IPS DF 4.7 (cell line): Measurements from ENCODE around the gene SPATC1L.
A peak's percentile ranks its signal among the peaks of the same experiment; 100 is the strongest.
"Not testable (repeated sequence)": the region's sequence is repeated elsewhere in the genome, so short reads cannot be mapped to it uniquely, and the experiment has no call there.

Source experiments
- DNase-seq: peaks from one replicate; pipeline ENCODE4 v3.0.0-alpha.2; 2013; ENCODE audit warnings: low spot score; ENCODE audit errors: extremely low read depth

SPATC1L gene

DNA sequence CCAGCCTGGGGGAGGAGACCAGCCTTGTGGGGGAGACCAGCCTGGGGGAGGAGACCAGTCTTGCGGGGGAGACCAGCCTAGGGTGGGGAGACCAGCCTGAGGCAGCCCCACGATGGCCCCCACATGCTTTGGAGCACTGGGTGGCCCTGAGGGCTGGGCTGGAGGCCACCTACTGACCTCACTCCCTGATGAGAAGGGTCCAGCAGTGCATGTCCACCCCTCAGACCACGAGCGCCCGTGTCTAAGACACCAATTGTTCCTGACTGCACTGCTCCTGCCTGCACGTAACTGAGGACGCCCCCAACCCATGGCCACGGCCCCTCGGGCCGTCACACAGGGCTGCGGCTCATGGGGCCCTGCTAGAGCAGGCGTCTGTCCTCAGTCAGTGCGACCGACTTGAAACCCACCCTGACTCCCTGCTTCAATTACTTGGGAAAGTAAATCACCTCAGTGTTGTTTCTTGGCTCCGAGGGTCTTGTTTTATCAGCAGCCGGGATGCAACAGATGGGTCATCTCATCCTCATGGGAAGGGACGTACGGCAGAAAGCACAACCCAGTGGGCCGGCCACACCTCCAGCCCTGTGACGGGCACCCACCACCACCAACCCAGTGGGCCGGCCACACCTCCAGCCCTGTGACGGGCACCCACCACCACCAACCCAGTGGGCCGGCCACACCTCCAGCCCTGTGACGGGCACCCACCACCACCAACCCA is at the start of gene SPATC1L:
Gene SPATC1L (minus strand): TSS at position 550 of the 715 bp plus-strand sequence. CDS start 1,643 bp downstream, outside the sequence.
- DNase-seq = peak; percentile 22

DNA sequence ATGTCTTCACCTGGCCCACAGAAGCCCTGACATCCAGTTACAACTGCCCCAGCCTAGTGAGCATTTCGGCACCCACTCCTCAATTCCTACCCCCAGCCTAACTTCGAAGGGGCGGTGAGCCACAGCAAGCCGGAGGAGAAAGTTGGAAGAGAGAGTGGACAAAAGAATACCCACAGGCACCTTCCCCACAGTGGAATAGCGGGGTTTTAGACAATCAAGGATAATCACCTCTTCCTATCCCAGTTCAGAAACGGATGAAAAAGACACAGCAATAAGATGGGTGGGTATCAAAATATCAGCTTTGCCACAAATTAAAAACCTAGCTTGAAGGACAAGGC is 45.6 kb upstream of the SPATC1L start:
- no peak for DNase-seq

DNA sequence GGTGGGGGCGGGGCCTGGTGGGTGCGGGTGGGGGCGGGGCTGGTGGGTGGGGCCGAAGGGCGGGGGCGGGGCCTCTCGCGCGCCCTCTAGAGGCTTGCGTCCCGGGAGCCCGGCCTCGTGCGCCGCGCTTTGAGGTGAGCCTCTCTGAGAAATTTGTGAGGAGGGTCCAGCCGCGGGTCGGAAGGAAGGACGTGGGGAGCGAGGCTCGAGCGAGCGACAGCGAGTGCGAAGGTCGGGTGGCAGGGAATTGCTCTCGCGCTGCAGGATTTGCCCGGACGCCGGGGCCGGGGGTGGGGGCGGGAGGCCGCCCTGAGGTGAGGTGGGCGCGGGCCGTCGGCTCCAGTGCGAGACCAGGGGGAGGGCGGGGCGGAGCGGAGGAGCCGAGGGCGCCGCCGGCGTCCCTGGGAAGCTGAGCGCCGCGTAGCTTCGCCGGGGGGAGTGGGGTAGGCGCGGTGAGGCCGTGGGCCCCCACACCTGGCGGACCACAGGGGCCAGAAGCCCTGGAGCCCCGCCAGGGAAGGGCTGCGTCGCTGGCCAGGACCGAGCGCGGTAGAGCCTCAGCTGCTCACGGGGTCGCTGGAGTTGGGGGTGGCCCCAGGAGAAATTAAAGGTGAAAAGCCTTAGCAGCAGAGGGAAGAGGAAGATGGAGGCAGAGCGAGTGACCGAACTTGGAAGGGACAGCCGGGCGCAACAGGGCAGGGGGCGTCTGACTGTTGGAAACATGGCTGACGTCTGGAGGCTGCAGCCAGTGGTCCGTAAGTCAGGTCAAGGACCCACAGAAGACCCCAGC is 45.1 kb upstream of the SPATC1L start:
- DNase-seq = no peak

GRCh38 chr21:46228345-46229051 is 44.2 kb upstream of the SPATC1L start, which contains the start of gene LSS:
LSS (minus strand) TSS chr21:46228774; CDS start chr21:46228745, 29 bp downstream.
- DNase-seq = peak; percentile 60

- no peak for DNase-seq
Measured at GRCh38 chr21:46227811-46228344, 43.6 kb upstream of the SPATC1L start.

DNA sequence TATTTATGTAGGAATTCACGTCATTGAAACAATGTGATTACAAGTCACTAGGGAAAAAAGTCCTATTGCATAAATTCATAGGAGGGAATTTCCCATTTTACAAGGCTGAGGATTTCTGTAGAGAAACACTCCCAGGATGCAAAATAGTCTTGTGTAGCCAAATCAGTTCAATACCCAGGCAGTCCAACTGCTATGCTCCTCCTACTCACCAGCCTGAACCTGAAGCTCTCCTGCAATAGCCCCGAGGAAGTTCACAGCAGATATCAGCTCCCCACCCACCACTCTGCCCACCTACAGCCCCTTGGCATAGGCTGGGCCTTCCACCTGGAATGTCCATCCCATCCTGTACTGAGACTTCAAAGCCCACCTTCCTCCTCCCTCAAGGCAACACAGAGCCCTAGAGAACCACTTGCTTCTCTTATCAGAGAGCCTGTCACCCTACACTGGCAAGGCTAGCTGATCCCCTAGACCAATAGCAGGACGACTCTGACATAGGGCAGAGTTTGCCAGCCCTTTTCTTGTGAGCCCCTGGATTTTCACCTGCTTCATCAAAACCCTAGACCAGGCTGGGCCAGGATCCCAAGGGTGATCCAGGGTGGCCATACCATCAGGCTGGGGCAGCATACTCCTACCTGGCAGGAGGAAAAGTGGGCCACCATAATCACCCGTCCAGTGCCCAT is 42.8 kb upstream of the SPATC1L start:
- DNase-seq = no peak

GRCh38 chr21:46226146-46226545 is 41.9 kb upstream of the SPATC1L start:
- no peak for DNase-seq

GRCh38 chr21:46223661-46224060 is 39.4 kb upstream of the SPATC1L start:
- not testable (repeated sequence) for DNase-seq

- DNase-seq = no peak
Measured at GRCh38 chr21:46223217-46223616, 39.0 kb upstream of the SPATC1L start.

DNA sequence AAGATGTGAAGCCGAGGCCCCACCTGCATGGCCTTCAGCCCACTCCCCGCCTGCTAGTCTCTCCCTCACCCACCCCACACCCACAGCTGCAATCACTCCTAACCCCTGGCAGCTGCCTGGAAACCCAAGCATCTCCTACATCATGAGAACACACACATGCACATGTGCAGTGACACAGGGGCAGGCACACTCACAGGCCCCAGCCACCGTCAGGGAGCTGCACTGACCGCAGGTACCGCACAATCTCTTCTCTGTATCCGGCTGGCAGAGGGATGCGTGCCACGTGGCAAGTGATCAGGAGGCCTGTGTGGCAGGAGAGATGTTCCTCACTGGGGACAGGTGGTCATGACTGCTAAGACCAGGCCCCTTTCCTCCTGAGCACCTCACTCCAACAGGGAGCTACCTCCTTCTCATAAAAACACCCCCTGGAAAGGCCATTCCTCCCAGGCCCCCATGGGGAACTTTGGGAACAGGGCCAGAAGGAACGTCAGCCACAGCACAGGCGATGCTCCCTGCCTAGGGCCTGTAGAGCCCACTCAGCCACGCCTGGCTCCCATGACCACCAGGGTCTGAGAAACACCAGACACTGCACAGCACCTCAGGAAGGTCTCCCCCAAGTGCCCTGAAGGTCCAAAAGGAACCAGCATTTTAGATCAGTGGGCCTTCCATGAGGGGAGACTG is 38.3 kb upstream of the SPATC1L start:
- DNase-seq = no peak

DNA sequence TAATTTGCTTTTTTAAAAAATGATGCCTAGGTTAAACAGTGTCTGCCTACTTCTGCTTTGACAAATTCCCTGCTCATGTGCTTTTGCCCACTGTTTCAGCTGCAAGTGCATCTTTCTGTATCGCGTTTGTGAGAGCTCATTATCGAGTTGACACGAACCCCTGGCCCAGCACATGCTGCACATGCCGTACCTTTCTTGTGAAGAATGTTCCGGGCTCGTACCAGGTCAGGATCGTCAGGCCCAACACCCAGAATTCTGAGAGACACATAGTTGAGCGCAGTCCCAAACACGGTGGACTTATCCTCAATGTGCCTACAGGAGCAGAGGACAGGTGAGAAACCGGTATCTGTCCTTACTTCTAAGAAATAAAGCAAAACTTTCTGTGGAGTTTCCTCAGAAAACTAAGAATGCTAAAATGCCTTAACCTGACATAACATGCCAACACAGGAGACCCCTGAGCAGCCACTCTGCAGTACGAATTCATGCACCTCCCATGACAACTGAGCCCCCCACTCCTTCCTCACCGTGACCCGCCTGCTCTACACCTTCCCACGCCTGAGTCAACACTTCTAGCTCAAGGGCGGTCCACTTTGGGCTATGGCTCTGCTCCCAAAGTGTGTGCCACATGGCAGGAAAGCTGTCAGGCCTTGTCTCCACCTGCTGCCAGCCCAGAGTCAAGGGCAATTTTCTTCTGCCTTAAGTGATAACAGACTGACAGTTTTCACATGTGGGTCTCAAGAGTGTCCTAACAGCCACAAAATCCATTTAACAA is 37.6 kb upstream of the SPATC1L start:
- no peak for DNase-seq

DNA sequence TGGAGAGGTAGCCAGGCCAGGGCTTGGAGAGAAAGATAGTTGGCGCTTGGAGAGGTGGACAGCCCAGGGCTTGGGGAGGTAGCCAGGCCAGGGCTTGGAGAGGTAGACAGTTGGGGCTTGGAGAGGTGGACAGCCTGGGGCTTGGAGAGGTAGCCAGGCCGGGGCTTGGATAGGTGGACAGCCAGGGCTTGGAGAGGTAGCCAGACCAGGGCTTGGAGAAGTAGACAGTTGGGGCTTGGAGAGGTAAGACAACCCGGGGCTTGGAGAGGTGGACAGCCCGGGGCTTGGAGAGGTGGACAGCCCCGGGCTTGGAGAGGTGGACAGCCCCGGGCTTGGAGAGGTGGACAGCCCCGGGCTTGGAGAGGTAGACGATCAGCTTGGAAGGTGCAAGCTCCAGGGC is 36.6 kb upstream of the SPATC1L start:
- no peak for DNase-seq

- no peak for DNase-seq
Measured at GRCh38 chr21:46220275-46220810, 36.1 kb upstream of the SPATC1L start.

GRCh38 chr21:46219591-46220239 is 35.5 kb upstream of the SPATC1L start:
- DNase-seq = no peak

- DNase-seq = no peak
Measured at GRCh38 chr21:46218906-46219590, 34.8 kb upstream of the SPATC1L start.

- DNase-seq = no peak
Measured at GRCh38 chr21:46217511-46218196, 33.4 kb upstream of the SPATC1L start.

- no peak for DNase-seq
Measured at GRCh38 chr21:46216132-46216747, 32.0 kb upstream of the SPATC1L start.
